ENCODE results near the gene STAB2. TPM values are rescaled to one million over a fixed set of nuclear protein-coding genes. Genes with fewer than 3 reads are reported as not detected.
A peak's percentile ranks its signal among the peaks of the same experiment; 100 is the strongest.

The STAB2 gene
- total RNA-seq, 4 donors from 2014 or later: not detected

DNA sequence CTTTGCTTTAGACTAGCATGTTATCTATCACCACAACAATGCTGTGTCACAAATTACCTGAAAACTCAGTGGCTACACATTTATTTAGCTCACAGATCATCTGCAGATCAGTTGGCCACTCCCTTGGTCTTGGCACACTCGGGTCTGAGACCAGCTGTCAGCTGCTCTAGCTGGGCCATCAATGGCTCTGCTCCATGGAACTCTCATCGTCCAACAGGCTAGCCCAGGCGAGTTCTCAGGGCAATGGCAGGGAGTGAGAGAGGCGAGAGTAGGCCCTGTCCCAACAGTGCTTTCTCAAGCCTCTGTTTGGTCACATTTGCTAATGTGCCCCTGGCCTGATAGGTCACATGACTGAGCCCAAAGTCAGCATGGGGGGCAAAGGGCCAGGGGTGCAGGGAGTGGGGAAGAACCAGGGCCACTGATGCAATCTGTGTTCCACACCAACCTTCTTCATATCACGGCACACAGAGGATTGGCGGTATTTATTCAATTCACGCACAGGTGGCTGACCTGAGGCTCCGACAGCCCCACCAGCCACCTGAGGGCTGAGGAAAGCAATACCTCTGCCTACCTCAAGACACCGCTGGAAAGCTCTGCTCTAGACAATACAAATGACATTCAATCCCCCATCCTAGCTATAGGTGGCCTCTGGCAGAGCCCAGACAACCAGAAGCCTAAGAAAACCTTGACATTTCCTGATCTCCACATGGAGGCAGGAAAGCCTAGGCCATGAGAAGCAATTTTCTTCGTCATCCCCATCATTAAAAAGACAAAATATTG lies 171.4 kb downstream of the STAB2 start:
- ATAC-seq (peak; percentile 70 to 91), DNase-seq (peak in 1 of 2 donors; percentile 65)
- Histone ChIP-seq H3K4me1 (peaks cover 5 to 7% of the 10 kb centered on the region in 2 donors), H3K4me3 (no peak overlapping the region), H3K36me3 (peaks cover 0 to 7% of the 10 kb centered on the region in 2 donors), H3K27ac (peak overlapping the region in 2 of 4 donors; percentile 25 to 34), H3K9me3 (no peaks in the 10 kb centered on the region), H3K27me3 (no peaks in the 10 kb centered on the region)
- intact Hi-C loops (cut with DNase I; ENCODE audit: low total_unique reads) (no loop called here), in situ Hi-C loops (cut with MboI; ENCODE audit: low sequenced_read_pairs in 4 of 4) (no loop called here)
- TF ChIP-seq POLR2A (IDR thresholded peaks at IDR 0.05) (no peak), CTCF (IDR thresholded peaks at IDR 0.05 in 4 of 5, conservative IDR thresholded peaks at IDR 0.05 in 1 of 5) (no peak)

GRCh38 chr12:103762473-103762872 lies 175.4 kb downstream of the STAB2 start:
- DNase-seq: no peak
- peaks cover 0 to 18% of the 10 kb centered on the region in 2 donors for H3K36me3 ChIP-seq
- H3K27me3 ChIP-seq: no peaks in the 10 kb centered on the region
- no peaks in the 10 kb centered on the region for H3K9me3 ChIP-seq
- intact Hi-C loops (cut with DNase I; ENCODE audit: low total_unique reads) (no loop called here), in situ Hi-C loops (cut with MboI; ENCODE audit: low sequenced_read_pairs in 4 of 4) (no loop called here)
- H3K4me3 ChIP-seq: no peak overlapping the region
- TF ChIP-seq POLR2A (IDR thresholded peaks at IDR 0.05): no peak
- no peak for TF ChIP-seq CTCF (IDR thresholded peaks at IDR 0.05 in 4 of 5, conservative IDR thresholded peaks at IDR 0.05 in 1 of 5)
- peaks cover 5 to 7% of the 10 kb centered on the region in 2 donors for H3K4me1 ChIP-seq
- ATAC-seq: no peak
- H3K27ac ChIP-seq: no peak overlapping the region

GRCh38 chr12:103765322-103765721 lies 178.2 kb downstream of the STAB2 start:
- no peak for ATAC-seq
- Histone ChIP-seq H3K27me3 (no peaks in the 10 kb centered on the region), H3K27ac (no peak overlapping the region), H3K36me3 (peaks cover 0 to 18% of the 10 kb centered on the region in 2 donors), H3K4me3 (no peak overlapping the region), H3K9me3 (no peaks in the 10 kb centered on the region), H3K4me1 (no peaks in the 10 kb centered on the region)
- no peak for TF ChIP-seq POLR2A (IDR thresholded peaks at IDR 0.05)
- no peak for TF ChIP-seq CTCF (IDR thresholded peaks at IDR 0.05 in 4 of 5, conservative IDR thresholded peaks at IDR 0.05 in 1 of 5)
- in situ Hi-C loops (cut with MboI; ENCODE audit: low sequenced_read_pairs in 4 of 4): no loop called here
- no peak for DNase-seq
- intact Hi-C loops (cut with DNase I; ENCODE audit: low total_unique reads): no loop called here

DNA sequence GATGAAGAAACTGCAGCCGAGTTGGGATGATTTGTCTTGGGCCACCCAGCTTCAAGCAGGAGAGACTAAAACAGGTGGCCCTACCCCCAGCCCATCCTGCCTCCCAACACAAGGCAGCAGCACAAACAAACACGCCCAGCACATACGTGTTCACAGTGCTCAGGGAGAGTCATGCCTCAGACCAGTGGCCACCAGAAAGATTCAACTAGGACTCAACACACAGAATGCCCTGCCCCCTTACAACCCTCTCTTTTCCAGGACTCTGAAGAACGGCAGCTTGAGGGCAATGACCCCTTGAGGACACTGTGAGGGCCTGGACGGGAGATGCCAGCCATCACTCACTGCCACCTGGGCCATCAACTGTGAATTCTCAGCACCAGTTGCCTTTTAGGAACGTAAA lies 179.0 kb downstream of the STAB2 start:
- Histone ChIP-seq H3K4me1 (no peaks in the 10 kb centered on the region), H3K36me3 (peaks cover 0 to 18% of the 10 kb centered on the region in 2 donors), H3K27ac (no peak overlapping the region), H3K4me3 (no peak overlapping the region), H3K27me3 (no peaks in the 10 kb centered on the region), H3K9me3 (no peaks in the 10 kb centered on the region)
- intact Hi-C loops (cut with DNase I; ENCODE audit: low total_unique reads) (no loop called here), in situ Hi-C loops (cut with MboI; ENCODE audit: low sequenced_read_pairs in 4 of 4) (no loop called here)
- TF ChIP-seq POLR2A (IDR thresholded peaks at IDR 0.05) (no peak), CTCF (IDR thresholded peaks at IDR 0.05 in 4 of 5, conservative IDR thresholded peaks at IDR 0.05 in 1 of 5) (no peak)
- DNase-seq (no peak), ATAC-seq (no peak)

All from gastrocnemius medialis (tissue), 4 donors.